Stimulated activated CD8-positive, alpha-beta memory T cell treated with anti-CD3 and anti-CD28 coated beads, Interleukin-4, amount 100 ng/mL, for 24 hours (primary cell): ENCODE data around the gene COBLL1.

Experiments
- DNase-seq: peaks from one replicate; pipeline ENCODE4 v3.0.0-alpha.2; 2020; ENCODE audit warnings: low read depth

Gene COBLL1

DNA sequence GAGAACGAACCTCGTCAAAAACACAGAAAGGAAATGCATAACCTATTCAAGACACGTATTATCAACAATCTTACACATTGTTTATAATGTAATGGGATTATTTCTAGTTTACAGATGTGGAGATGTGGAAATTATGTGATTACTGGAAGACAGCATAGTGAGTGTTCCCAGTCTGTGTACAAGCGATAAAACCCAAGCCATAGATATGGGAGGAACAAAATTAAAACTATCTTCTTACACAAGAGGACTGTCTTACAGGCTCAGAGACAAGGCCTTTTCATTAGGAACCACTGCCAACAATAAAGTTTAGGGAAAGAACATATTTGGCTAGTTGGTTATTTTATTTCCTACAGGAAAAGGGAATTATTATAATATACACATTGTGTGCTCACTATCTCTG, 20.3 kb downstream of the COBLL1 start:
- DNase-seq: no peak

DNA sequence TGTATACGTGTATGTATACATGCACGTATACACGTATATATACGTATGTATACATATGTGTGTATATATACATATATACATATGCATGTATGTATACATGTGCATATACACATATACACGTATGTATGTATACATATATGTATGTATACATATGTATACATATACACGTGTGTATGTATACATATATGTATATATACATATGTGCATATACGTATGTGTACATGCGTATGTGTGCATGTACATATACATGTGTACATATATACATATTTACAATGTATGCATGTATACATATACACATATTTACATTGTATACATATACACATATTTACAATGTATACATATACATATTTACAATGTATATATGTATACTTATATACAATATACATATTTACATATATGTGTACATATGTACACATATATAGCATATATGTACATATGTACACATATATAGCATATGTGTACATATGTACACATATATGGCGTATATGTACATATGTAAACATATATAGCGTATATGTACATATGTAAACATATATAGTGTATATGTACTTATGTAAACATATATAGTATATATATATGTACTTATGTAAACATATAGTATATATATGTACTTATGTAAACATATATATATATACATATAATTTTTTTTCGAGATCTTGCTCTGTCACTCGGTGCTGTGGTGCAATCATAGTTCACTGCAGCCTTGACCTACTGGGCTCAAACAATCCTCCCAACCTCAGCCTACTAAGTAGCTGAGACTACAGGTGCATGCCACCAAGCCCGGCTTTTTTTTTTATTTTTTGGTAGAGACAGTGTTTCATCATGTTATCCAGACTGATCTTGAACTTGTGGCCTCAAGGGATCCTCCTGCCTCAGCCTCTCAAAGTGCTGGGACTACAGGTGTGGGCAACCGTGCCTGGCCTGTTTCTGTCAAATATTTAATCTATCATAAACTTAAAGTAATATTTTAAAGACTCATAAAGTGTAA, 23.2 kb downstream of the COBLL1 start:
- DNase-seq: no peak

DNA sequence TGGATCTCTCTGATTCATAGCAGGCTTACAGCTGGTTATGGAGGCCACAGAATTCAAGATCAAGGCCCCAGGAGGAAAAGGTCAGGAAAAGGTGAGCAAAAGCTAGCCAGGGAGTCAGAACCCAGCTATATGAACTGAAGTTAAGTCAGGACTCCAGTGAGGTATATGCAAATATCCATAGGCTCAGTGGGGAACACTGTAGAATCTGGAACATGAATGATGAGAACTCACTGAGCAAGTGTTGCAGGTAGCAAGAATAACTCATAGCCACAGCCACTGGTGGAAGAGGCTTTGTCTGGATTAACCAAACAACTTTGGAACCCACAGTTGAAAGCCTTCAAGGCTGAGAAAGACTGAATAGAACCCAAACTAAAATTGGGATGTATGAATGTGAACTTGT, 24.7 kb downstream of the COBLL1 start:
- DNase-seq: no peak

GRCh38 chr2:164816046-164816445, 25.6 kb downstream of the COBLL1 start:
- no peak for DNase-seq

- no peak for DNase-seq
Observed at GRCh38 chr2:164815071-164815793, 26.4 kb downstream of the COBLL1 start.

GRCh38 chr2:164813535-164813934, 28.1 kb downstream of the COBLL1 start:
- no peak for DNase-seq

DNA sequence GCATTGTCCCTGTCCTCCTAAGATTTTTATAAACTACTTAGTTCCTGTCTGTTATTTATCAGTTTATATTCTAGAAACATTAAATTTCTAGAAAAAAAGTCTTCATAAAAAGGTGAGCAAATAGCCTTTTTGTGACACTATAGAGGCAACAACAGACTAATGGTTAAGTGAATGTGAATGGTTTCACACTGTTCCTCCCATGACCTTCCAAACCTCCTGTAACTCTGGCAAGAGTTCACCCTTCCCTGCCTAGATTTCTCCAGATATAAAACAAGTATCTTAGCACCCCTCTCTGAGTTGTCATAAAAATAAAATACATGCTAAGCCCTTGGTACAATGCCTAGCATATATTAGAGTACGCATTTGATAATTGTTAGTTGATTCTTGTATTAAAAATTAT, 29.2 kb downstream of the COBLL1 start:
- DNase-seq: no peak

- no peak for DNase-seq
Observed at GRCh38 chr2:164811819-164812218, 29.8 kb downstream of the COBLL1 start.

DNA sequence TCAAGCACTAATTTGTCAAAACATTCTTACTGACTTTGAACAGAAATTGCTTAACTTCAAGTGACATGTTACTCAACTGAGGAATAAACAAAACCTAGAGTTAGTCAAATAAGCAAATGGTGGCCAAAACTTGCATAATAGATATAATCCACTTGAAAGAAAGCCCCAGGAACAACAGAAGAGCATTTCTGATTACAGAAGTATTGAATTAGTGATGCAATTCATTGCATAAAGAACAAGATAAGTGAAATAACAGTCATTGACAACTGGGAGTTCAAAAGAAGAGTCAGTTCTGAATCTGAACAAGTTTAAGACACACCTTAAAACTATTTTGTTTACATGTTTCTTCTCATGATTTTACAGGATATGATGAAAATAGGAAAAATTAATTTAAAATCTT, 30.8 kb downstream of the COBLL1 start:
- no peak for DNase-seq

- DNase-seq: no peak
Observed at GRCh38 chr2:164808776-164809175, 32.8 kb downstream of the COBLL1 start.

- no peak for DNase-seq
Observed at GRCh38 chr2:164803776-164804466, 37.7 kb downstream of the COBLL1 start.

- DNase-seq: no peak
Observed at GRCh38 chr2:164802095-164802707, 39.4 kb downstream of the COBLL1 start.

- no peak for DNase-seq
Observed at GRCh38 chr2:164800572-164800971, 41.1 kb downstream of the COBLL1 start.

- DNase-seq: no peak
Observed at GRCh38 chr2:164797627-164798026, 44.0 kb downstream of the COBLL1 start.

- no peak for DNase-seq
Observed at GRCh38 chr2:164796999-164797398, 44.6 kb downstream of the COBLL1 start.

- no peak for DNase-seq
Observed at GRCh38 chr2:164794432-164795231, 47.0 kb downstream of the COBLL1 start.

GRCh38 chr2:164794016-164794415, 47.6 kb downstream of the COBLL1 start:
- no peak for DNase-seq

DNA sequence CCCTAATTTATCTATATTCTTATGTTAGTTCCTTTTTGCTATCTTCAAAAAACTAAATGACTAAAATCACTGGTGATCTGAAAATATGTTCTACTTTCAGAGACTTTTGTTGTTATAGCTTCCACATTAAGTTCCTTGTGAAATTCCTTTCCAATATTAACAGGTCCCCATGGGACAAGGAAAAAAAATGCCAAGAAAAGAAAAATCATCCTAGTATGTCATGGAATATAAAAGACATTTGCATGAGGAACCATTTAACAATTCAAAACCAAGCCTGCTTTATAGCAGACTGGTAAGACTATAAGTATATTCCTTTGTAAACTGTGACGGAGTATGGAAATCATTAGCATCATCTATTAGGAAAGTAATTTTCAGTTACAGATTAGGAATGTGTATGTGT, 48.1 kb downstream of the COBLL1 start:
- no peak for DNase-seq

DNA sequence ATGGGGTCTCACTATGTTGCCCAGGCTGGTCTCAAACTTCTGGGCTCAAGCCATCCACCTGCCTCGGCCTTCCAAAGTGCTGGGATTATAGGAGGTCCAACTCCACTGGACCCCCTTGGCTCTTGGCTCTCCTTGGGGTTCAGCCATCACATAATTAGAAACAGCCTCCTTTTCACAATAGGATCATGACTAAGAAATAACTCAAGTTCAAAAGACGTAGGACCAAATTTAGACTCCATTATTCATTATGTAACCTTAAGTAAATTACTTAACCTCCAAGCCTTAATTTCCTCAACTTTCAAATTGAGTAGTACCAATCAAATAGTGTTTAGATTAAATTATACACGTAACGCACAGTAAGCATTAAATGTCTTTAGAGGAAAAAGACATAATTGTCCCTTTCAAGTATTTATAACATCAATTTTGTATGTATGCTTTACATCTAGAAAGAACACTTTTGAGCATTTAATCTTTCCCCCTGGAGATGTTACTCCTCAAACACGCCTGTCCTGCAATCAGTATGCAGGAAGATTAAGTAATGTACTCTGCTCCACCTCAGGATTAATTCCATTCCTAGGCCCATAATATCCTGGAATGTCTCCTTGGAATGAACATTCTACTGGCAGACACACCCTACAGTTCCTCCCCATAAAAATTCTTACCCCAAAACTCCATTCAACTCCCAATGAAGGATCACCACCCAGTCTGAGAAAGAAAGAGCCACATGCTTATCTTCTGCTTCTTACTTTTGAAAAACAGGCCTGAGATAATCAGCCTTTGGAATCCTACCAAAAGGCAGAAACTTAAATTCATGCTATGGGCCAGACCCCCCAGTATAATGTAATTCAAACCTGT, 49.1 kb downstream of the COBLL1 start:
- no peak for DNase-seq

GRCh38 chr2:164789968-164790367, 51.7 kb downstream of the COBLL1 start:
- no peak for DNase-seq
